ENCODE measurements around the gene VCAN.

- TF ChIP-seq ZNF169 (tag by site-specific recombination; IDR thresholded peaks at IDR 0.05): no peak
- TF ChIP-seq KLF8 (tag by site-specific recombination; IDR thresholded peaks at IDR 0.05): no peak
- TF ChIP-seq ZBTB20 (tag by site-specific recombination; IDR thresholded peaks at IDR 0.05): no peak
- no peak for TF ChIP-seq CTCF (tag by site-specific recombination; IDR thresholded peaks at IDR 0.05)
- TF ChIP-seq ZNF785 (tag by site-specific recombination; IDR thresholded peaks at IDR 0.05): no peak
- TF ChIP-seq ZFHX2 (tag by site-specific recombination; conservative IDR thresholded peaks at IDR 0.05): no peak
- TF ChIP-seq SETDB1 (IDR thresholded peaks at IDR 0.05; ENCODE audit: insufficient read length, low read length): no peak
- no peak for TF ChIP-seq ZIC2 (tag by site-specific recombination; IDR thresholded peaks at IDR 0.05)
- TF ChIP-seq ZNF274 (IDR thresholded peaks at IDR 0.05; ENCODE audit: low read length): no peak
- TF ChIP-seq ZNF274 (tag by site-specific recombination; IDR thresholded peaks at IDR 0.05; ENCODE audit: borderline replicate concordance): no peak
- TF ChIP-seq ZBTB10 (tag by site-specific recombination; IDR thresholded peaks at IDR 0.05): no peak
Observed at GRCh38 chr5:83563631-83564030, 92.1 kb downstream of the VCAN start.

Data from HEK293 (cell line).